ENCODE results near the gene ZNF232.
"Not testable (repeated sequence)": the region's sequence is repeated elsewhere in the genome, so short reads cannot be mapped to it uniquely, and the experiment has no call there.

GRCh38 chr17:5160702-5161101 is 49.0 kb upstream of the ZNF232 start:
- TF ChIP-seq EZH2 (IDR thresholded peaks at IDR 0.05; ENCODE audit: low read depth); CTCF (conservative IDR thresholded peaks at IDR 0.05): not testable (repeated sequence)

Data from PC-9 (cell line).